DMS153 treated with DMSO at 0.1 percent for 48 hours (cell line): Measurements from ENCODE around the gene ARID4B.
"Not testable (repeated sequence)": the region's sequence is repeated elsewhere in the genome, so short reads cannot be mapped to it uniquely, and the experiment has no call there.

Experiments
- DNase-seq: peaks from one replicate; lab custom pipeline; 2025; ENCODE audit not compliant: unreplicated experiment; lab: John Stamatoyannopoulos, UW

Gene ARID4B

GRCh38 chr1:235327559-235328270 is at the start of gene ARID4B:
ARID4B (minus strand) TSS chr1:235328179; CDS start chr1:235326919, 1,260 bp downstream.
- no peak for DNase-seq

- no peak for DNase-seq
These were observed 48.1 kb upstream of the ARID4B start for GRCh38 chr1:235375919-235376605.

- no peak for DNase-seq
These were observed 41.8 kb upstream of the ARID4B start for GRCh38 chr1:235369802-235370201.

- DNase-seq = no peak
These were observed 40.4 kb upstream of the ARID4B start for GRCh38 chr1:235368428-235368827.

GRCh38 chr1:235367000-235367908 is 39.3 kb upstream of the ARID4B start, which contains the start of gene TBCE:
TBCE (plus strand) TSS chr1:235367427; CDS start chr1:235380050, 12,623 bp downstream.
- peak; percentile 58 for DNase-seq

- no peak for DNase-seq
These were observed 38.3 kb upstream of the ARID4B start for GRCh38 chr1:235366286-235366685.

GRCh38 chr1:235364189-235364588 is 36.2 kb upstream of the ARID4B start:
- not testable (repeated sequence) for DNase-seq

GRCh38 chr1:235358899-235359298 is 30.9 kb upstream of the ARID4B start:
- DNase-seq = no peak

GRCh38 chr1:235357485-235358373 is 29.8 kb upstream of the ARID4B start:
- no peak for DNase-seq

GRCh38 chr1:235351898-235352297 is 23.9 kb upstream of the ARID4B start:
- no peak for DNase-seq

- no peak for DNase-seq
These were observed 23.5 kb upstream of the ARID4B start for GRCh38 chr1:235351441-235351840.

GRCh38 chr1:235343726-235344125 is 15.7 kb upstream of the ARID4B start:
- DNase-seq = no peak

GRCh38 chr1:235342471-235342870 is 14.5 kb upstream of the ARID4B start:
- DNase-seq = no peak

- DNase-seq = no peak
These were observed 14.1 kb upstream of the ARID4B start for GRCh38 chr1:235342039-235342438.

GRCh38 chr1:235341334-235341733 is 13.4 kb upstream of the ARID4B start:
- DNase-seq = no peak

GRCh38 chr1:235339746-235340145 is 11.8 kb upstream of the ARID4B start:
- no peak for DNase-seq

GRCh38 chr1:235336903-235337302 is 8.9 kb upstream of the ARID4B start:
- no peak for DNase-seq

GRCh38 chr1:235331401-235331800 is 3.4 kb upstream of the ARID4B start:
- no peak for DNase-seq

- no peak for DNase-seq
These were observed 2.9 kb upstream of the ARID4B start for GRCh38 chr1:235330918-235331285.

GRCh38 chr1:235329139-235329902 is 1.3 kb upstream of the ARID4B start:
- no peak for DNase-seq
